HCT116 (cell line): ENCODE data around the gene APBA2.

Experiments used
- CEBPB ChIP-seq: IDR thresholded peaks from 2 replicates; pipeline ENCODE4 v1.6.1; 2012; ENCODE audit warnings: low read depth
- ELF1 ChIP-seq: IDR thresholded peaks from 2 replicates; pipeline ENCODE4 v1.6.1; 2012; ENCODE audit warnings: low read depth, borderline replicate concordance
- EZH2 ChIP-seq: fragments of 200-600 bp; sonication (generic); IDR thresholded peaks from 2 replicates; pipeline ENCODE4 v1.6.1; 2017; ENCODE audit warnings: antibody characterized with exemption, mixed run types
- EZH2phosphoT487 ChIP-seq: fragments of 200-600 bp; IDR thresholded peaks from 2 replicates; pipeline ENCODE4 v1.6.1; 2018; ENCODE audit warnings: antibody characterized with exemption, borderline replicate concordance
- FOSL1 ChIP-seq: IDR thresholded peaks from 2 replicates; pipeline ENCODE4 v1.6.1; 2012; ENCODE audit warnings: low read depth
- POLR2A ChIP-seq: IDR thresholded peaks from 2 replicates; pipeline ENCODE4 v1.7.0; 2011; ENCODE audit warnings: borderline replicate concordance; ENCODE audit not compliant: insufficient read depth, insufficient read length; ENCODE audit errors: extremely low read depth
- POLR2AphosphoS5 ChIP-seq: IDR thresholded peaks from 2 replicates; pipeline ENCODE4 v1.6.1; 2011; ENCODE audit warnings: mild to moderate bottlenecking, low read depth, low read length, moderate library complexity
- SIN3A ChIP-seq: IDR thresholded peaks from 2 replicates; pipeline ENCODE4 v1.6.1; 2012; ENCODE audit warnings: low read depth
- SP1 ChIP-seq: IDR thresholded peaks from 2 replicates; pipeline ENCODE4 v1.6.1; 2012; ENCODE audit warnings: low read depth
- ZNF274 ChIP-seq: fragments of 200-500 bp; sonication (Bioruptor generic); IDR thresholded peaks from 2 replicates; pipeline ENCODE4 v1.6.1; 2014; ENCODE audit warnings: mild to moderate bottlenecking, low read depth, low read length, inconsistent platforms
- TF ChIP-seq, protein P1 (sequence below), 3 experiments: fragments of 200-600 bp in 1 of 3; sonication (generic) in 1 of 3; IDR thresholded peaks in 2 of 3; conservative IDR thresholded peaks in 1 of 3; 2 replicates each; pipeline ENCODE4 v1.5.1; 2012 to 2017; ENCODE audit warnings: low read depth in 2 of 3, low read length in 2 of 3, antibody characterized with exemption in 1 of 3, borderline replicate concordance in 1 of 3, control low read depth in 1 of 3, mild to moderate bottlenecking in 1 of 3, mixed read lengths in 1 of 3, mixed run types in 1 of 3, moderate library complexity in 1 of 3; ENCODE audit not compliant: insufficient read depth in 1 of 3
- TF ChIP-seq, protein P2 (sequence below): IDR thresholded peaks from 2 replicates; pipeline ENCODE4 v1.6.1; 2011; ENCODE audit warnings: mild to moderate bottlenecking, low read length, moderate library complexity; ENCODE audit not compliant: insufficient replicate concordance; ENCODE audit errors: extremely low read depth
- TF ChIP-seq, protein P3 (sequence below): IDR thresholded peaks from 2 replicates; pipeline ENCODE4 v1.6.1; 2012; ENCODE audit warnings: low read depth
- TF ChIP-seq, protein P4 (sequence below): IDR thresholded peaks from 2 replicates; pipeline ENCODE4 v1.6.1; 2012

DNA sequence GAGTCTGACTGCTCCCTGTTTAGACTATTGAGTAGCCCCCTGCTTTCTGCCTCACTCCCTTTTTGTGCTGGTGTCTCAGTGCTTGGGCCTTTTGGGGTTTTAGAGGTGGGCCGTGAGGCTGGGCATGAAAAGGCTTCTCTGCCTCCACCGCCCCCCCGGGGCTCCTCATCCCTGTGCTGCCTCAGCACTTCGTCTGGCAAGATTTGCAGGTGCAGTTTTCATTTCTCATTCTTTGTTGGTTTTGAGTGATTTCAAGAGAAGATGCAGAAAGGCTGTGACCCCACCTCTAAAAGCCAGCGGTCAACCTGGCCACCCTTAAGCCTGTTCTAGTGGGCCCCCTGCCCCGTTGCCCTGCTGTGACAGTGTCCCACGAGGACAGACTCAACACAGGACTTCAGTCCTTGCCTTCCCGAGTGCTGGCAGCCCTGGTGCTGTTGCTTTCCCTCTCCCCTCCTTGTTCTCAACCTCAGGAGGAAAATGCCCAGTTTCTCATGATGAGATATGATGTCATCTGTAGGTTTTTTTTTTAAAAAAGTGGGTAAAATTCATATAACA is 38.0 kb downstream of the APBA2 start:
- TF ChIP-seq POLR2A (no peak), POLR2AphosphoS5 (no peak), EZH2 (no peak), ELF1 (no peak), ZNF274 (no peak), CEBPB (no peak), SP1 (no peak), FOSL1 (no peak), SIN3A (no peak), EZH2phosphoT487 (no peak)
- TF ChIP-seq, protein P1, sequence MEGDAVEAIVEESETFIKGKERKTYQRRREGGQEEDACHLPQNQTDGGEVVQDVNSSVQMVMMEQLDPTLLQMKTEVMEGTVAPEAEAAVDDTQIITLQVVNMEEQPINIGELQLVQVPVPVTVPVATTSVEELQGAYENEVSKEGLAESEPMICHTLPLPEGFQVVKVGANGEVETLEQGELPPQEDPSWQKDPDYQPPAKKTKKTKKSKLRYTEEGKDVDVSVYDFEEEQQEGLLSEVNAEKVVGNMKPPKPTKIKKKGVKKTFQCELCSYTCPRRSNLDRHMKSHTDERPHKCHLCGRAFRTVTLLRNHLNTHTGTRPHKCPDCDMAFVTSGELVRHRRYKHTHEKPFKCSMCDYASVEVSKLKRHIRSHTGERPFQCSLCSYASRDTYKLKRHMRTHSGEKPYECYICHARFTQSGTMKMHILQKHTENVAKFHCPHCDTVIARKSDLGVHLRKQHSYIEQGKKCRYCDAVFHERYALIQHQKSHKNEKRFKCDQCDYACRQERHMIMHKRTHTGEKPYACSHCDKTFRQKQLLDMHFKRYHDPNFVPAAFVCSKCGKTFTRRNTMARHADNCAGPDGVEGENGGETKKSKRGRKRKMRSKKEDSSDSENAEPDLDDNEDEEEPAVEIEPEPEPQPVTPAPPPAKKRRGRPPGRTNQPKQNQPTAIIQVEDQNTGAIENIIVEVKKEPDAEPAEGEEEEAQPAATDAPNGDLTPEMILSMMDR (IDR thresholded peaks at IDR 0.05 in 2 of 3, conservative IDR thresholded peaks at IDR 0.05 in 1 of 3; ENCODE audit: borderline replicate concordance in 1 of 3, insufficient read depth in 1 of 3, low read depth in 2 of 3, low read length in 2 of 3) = no peak
- TF ChIP-seq, protein P2, sequence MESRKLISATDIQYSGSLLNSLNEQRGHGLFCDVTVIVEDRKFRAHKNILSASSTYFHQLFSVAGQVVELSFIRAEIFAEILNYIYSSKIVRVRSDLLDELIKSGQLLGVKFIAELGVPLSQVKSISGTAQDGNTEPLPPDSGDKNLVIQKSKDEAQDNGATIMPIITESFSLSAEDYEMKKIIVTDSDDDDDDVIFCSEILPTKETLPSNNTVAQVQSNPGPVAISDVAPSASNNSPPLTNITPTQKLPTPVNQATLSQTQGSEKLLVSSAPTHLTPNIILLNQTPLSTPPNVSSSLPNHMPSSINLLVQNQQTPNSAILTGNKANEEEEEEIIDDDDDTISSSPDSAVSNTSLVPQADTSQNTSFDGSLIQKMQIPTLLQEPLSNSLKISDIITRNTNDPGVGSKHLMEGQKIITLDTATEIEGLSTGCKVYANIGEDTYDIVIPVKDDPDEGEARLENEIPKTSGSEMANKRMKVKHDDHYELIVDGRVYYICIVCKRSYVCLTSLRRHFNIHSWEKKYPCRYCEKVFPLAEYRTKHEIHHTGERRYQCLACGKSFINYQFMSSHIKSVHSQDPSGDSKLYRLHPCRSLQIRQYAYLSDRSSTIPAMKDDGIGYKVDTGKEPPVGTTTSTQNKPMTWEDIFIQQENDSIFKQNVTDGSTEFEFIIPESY = no peak
- TF ChIP-seq, protein P3, sequence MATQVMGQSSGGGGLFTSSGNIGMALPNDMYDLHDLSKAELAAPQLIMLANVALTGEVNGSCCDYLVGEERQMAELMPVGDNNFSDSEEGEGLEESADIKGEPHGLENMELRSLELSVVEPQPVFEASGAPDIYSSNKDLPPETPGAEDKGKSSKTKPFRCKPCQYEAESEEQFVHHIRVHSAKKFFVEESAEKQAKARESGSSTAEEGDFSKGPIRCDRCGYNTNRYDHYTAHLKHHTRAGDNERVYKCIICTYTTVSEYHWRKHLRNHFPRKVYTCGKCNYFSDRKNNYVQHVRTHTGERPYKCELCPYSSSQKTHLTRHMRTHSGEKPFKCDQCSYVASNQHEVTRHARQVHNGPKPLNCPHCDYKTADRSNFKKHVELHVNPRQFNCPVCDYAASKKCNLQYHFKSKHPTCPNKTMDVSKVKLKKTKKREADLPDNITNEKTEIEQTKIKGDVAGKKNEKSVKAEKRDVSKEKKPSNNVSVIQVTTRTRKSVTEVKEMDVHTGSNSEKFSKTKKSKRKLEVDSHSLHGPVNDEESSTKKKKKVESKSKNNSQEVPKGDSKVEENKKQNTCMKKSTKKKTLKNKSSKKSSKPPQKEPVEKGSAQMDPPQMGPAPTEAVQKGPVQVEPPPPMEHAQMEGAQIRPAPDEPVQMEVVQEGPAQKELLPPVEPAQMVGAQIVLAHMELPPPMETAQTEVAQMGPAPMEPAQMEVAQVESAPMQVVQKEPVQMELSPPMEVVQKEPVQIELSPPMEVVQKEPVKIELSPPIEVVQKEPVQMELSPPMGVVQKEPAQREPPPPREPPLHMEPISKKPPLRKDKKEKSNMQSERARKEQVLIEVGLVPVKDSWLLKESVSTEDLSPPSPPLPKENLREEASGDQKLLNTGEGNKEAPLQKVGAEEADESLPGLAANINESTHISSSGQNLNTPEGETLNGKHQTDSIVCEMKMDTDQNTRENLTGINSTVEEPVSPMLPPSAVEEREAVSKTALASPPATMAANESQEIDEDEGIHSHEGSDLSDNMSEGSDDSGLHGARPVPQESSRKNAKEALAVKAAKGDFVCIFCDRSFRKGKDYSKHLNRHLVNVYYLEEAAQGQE = no peak
- TF ChIP-seq, protein P4, sequence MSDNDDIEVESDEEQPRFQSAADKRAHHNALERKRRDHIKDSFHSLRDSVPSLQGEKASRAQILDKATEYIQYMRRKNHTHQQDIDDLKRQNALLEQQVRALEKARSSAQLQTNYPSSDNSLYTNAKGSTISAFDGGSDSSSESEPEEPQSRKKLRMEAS = no peak
